ENCODE measurements around the gene RBM44.
"Not testable (repeated sequence)": the region's sequence is repeated elsewhere in the genome, so short reads cannot be mapped to it uniquely, and the experiment has no call there.

The RBM44 gene

DNA sequence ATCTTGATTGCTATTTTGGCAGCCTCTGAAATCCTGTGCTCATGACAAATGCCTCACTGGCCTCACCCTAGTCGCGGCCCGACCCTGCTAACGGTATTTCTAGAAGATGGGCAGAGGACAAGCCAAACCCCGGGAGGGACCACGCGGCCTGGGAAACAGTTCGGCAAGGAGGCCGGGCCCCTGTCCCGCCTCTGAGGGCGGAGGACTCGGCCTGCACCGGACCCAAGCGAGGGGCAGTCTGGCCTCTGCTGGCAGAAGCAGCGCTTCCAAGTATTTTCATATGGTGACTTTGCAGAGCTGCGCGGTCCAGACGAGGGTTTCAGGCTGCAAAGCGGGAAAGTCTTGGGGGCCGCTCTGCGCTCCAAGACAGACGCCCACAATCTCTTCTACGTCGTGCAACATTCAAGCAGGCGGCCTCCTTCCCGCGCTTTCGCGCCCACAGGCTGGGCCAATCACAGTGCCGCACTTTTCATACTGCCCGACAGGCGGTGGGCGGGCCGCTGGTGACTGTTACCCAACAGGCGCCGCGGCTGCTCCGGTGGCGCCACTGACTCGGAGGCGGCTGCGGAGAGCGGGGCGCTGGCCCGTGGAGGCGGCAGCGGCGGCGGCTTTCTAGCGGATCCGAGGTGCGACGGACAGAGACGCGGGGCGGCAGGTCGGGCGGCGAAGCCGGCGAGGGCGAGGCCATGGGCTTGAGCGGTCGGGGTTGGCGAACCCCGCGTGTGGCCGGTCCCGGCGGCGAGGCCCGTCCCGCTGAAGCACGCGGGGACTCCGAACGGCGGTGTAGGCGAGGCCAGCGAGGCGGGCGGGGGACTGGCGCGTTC is at the start of gene RBM44:
RBM44 (plus strand) TSS at position 544 of the 824 bp plus-strand sequence. CDS start 14,831 bp downstream, outside the sequence.
- no peak for DNase-seq

DNA sequence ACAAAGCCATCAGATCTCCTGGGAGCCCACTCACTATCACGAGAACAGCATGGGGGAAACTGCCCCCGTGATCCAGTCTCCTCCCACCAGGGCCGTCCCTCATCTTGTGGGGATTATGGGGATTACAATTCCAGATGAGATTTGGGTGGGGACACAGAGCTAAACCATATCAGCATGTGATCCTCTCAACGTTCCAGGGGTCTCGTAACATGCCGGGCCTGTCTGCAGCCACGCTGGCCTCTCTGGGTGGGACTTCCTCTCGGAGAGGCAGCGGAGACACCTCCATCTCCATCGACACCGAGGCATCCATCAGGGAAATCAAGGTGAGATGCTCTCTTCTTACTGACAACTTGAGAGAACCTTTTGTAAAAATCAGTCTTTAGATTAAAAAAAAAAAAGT is 49.6 kb upstream of the RBM44 start:
- DNase-seq, result no peak

DNA sequence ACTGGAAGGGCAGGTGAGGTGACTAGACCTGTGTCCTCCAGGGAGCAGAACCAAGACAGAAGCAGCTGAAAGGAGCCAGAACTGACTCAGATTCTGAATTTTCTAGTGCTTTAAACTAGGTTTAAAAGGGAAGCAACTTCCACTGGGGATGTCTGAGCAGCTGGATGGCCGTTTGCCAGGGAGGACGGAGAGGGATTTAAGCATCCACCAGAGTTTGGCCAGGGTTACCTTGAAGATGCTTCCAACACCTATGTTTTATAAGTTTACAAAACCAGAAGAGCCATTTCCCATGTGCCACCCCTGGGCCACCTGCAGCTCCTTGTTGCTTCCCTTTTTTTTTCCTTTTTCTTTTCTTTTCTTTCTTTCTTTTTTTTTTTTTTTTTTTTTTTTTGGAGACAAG is 48.6 kb upstream of the RBM44 start:
- no peak for DNase-seq

DNA sequence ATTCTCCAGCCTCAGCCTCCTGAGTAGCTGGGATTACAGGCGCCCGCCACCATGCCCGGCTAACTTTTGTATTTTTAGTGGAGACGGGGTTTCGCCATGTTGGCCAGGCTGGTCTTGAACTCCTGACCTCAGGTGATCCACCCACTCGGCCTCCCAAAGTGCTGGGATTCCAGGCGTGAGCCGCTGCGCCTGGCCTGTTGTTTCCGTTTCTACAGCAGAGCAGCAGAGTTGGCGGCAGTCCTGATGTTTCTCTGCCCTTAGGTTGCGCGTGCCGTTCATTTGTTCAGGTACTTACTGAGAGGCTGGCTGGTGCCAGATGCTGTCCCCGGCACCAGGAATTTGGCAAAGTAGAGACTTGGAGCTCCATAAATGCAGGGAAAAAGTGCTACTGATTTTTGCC is 48.1 kb upstream of the RBM44 start:
- DNase-seq, result not testable (repeated sequence)

- DNase-seq, result no peak
These were observed 45.8 kb upstream of the RBM44 start for GRCh38 chr2:237752761-237753165.

- no peak for DNase-seq
These were observed 44.4 kb upstream of the RBM44 start for GRCh38 chr2:237754182-237754581.

DNA sequence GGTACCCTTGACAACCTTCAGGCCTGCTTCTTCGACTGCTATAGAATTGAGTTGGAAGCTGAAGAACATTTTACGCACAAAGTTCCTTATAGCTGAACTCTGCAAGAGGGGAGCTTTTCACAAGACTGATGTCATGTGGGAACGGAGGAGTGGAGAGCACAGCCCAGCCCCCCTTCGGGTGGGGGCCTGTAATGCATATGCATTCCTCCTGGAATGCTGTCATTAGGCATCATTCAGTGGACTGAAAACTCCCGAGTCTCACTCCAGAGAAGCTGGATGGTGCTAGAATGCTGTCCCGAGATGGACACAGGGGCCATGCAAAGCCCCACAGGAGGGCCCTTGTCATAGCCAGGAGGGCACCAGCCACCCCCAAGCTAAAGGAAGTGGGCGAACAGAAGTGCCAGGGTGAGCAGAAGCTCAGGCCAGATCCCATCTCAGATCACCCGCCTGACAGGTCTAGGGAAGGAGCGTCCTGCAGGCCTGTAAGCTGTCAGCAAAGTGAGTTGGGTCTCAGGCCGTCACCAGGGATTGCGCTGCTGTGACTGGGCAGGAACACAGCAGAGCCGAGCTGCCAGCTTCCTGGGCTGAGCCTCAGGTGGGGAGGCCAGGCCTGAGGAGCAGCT is 43.8 kb upstream of the RBM44 start:
- DNase-seq, result no peak

- DNase-seq, result no peak
These were observed 41.0 kb upstream of the RBM44 start for GRCh38 chr2:237757616-237758015.

GRCh38 chr2:237758185-237758584 is 40.4 kb upstream of the RBM44 start:
- no peak for DNase-seq

DNA sequence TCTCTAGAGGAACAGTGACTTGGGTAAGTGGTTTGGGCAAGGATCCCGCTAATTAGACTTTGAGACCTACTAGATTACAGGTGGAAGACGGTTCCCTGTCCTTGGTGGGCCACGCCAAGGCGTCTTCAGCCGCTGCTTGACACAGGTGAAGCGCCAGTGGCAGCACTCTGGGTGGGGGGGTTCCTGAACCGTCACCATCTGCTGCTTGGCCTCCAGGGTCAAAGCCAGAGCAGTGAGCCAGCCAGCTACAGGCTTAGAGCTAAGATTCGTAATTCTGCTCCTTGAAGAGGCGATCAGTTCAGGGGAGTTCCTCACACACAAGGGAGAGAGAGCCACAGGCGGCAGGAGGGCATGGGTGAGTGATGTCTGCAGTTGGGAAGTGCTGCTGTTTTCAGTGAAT is 39.4 kb upstream of the RBM44 start:
- no peak for DNase-seq

DNA sequence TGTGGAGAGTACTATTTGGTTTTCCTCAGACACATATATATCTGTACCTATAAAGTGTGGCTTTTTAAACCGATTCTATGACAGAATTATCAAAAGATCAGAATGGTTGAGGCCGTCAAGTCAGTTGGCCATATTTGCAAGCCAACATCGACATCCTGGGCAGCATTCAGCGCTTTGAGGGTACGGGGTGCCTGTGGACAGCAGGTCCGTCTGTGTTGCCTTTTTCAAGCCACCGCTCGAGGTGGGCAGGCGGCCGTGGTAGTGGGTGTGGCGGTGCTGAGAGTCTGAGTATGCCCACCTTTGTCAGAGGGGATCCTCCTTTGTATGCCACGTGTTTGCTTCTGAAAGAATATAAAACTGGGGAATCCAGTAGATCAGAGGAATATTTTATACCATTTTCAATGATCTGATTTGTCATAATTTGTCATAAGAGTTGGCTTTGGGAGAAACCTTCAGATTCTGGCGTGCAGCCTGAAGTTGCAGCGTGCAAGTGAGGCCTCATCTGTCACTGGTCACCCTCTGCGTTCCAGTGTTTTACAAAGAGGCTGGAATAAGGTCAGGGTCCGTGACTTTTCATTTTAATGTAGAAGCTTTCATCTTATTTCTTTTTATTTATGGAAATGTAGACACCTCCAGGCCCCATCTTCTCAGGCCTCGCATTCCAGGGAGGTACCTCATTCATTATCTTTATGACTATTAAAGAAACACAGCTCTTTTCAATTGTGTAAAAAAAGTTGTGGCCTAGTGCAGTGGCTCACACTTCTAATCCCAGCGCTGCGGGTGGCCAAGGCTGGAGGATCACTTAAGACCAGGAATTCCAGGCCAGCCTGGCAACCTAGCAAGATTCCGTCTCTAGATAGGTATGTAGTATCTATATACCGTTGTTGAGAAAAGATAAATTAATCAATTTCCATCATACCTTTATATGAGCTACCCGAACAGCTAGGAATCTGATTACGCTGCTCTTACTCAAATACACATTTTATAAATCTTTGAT is 37.8 kb upstream of the RBM44 start:
- DNase-seq, result no peak

- not testable (repeated sequence) for DNase-seq
These were observed 36.0 kb upstream of the RBM44 start for GRCh38 chr2:237762291-237763182.

DNA sequence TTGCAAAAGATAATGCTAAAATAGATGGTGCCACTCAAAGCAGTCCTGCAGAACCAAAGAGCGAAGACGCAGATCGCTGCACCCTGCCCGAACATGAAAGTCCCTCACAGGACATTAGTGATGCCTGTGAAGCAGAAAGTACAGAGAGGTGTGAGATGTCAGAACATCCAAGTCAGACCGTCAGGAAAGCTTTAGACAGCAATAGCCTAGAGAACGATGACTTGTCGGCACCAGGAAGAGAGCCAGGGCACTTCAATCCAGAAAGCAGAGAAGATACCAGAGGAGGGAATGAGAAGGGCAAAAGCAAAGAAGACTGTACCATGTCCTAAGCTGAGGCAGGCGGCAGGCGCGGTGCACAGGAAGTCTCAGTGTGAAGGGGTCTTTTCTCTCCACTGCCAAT is 34.8 kb upstream of the RBM44 start:
- DNase-seq, result no peak

GRCh38 chr2:237765122-237765521 is 33.5 kb upstream of the RBM44 start:
- not testable (repeated sequence) for DNase-seq

DNA sequence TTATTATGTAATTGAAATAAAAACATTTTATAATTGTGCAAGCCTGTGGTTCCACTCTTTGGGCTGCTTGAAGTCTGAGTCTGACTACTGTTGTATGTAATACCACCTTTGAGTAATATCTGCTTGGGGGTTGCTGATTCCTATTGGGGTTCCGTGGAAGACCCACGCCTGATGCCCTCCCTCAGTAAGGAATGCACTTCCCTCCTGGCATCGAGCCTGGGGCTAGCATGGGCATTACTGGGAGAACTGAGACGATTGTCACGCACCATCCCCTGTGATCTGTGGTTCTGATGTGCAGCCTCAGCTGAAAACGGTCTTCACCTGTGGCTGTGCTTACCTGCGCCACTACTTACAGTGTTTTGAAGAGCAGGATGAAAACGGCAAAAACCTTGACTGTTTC is 32.7 kb upstream of the RBM44 start:
- no peak for DNase-seq

GRCh38 chr2:237766340-237766739 is 32.2 kb upstream of the RBM44 start:
- no peak for DNase-seq

GRCh38 chr2:237772513-237772912 is 26.1 kb upstream of the RBM44 start:
- DNase-seq, result no peak

- DNase-seq, result no peak
These were observed 24.8 kb upstream of the RBM44 start for GRCh38 chr2:237773826-237774225.

DNA sequence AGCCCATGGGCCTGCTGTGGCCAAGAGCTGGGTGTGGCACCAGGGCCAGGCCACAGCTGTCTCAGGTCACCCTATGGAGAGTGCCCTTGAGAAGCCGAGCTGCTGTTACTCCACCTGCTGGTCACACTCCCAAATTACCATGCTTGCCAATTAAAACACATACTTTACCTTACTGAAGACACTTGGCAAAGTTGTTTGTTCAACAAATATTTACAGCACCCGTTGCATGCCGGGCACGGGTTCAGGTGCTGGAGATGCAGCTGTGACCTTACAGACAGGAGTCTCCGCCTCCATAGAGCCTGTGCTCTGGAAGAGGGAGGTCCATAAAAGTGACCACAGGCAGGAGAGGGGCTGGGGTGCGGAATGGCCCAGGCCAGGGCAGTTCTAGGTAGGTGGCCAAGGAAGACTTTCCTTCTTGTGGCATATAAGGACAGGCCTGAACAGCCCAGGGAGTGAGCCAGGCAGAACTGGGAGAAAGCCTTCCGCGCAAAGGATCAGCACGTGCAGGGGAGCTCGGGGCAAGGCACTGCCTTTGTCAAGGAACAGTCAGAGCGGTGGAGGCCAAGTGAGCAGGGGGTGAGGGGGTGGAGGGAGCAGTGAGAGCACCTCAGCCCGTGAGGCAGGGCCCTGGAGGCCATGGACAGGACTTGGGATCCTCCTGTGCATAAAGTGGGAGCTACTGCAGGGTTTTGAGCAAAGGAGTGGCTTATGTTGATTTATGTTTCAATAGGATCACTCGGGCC is 23.6 kb upstream of the RBM44 start:
- DNase-seq, result no peak

GRCh38 chr2:237779521-237779920 is 19.1 kb upstream of the RBM44 start:
- DNase-seq, result no peak

DNA sequence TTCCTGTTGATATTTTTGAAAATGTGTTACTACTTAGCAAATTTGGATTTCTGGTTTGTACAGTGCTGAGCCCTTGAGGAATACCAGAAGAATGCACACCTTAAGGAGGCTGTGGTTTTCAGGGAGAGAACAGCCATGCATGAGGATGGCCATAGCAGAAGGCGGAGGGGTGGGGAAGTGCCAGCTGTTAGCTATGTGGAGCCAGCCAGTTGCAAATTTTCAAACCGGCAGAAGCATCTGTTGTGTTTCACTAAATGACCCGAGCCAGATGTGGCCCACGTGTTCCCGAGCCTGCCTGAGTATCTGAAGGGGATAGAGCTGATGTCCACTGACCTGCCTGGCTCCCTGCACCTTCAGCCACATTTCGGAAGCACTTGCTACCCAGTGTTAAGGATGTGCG is 16.4 kb upstream of the RBM44 start:
- peak; percentile 8 for DNase-seq
